Measurements from ENCODE around the gene LY6G5B.

DNA sequence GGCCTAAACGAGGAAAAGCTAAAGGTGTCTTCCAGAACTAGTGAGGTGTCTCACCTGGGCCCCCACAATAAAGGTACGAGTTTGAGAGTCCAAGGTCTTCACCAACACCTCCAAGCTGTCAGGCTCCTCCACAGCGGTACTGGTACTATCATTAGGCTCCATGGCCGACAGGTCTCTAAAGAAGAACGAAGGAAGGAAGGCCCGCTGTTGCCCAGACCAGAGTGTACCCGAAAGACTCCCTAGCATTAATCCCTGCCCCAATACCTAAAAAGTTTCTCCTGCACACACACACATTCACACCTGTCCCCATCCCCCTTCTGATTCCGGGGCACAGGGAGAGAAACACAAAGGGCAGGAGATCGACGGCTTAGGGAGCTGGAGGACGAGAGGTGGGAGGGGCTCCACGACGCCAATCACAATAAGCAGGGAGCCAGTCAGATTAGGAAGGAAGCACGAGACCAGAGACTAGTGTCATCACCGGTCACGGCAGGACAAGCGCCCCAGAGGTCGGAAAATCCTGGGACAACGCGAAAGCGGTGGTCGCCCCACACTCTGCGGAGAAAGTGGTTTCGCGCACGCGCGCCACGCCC, 18.1 kb upstream of the LY6G5B start:
- TF ChIP-seq POLR2A (IDR thresholded peaks at IDR 0.05): no peak
- TF ChIP-seq, protein P1, sequence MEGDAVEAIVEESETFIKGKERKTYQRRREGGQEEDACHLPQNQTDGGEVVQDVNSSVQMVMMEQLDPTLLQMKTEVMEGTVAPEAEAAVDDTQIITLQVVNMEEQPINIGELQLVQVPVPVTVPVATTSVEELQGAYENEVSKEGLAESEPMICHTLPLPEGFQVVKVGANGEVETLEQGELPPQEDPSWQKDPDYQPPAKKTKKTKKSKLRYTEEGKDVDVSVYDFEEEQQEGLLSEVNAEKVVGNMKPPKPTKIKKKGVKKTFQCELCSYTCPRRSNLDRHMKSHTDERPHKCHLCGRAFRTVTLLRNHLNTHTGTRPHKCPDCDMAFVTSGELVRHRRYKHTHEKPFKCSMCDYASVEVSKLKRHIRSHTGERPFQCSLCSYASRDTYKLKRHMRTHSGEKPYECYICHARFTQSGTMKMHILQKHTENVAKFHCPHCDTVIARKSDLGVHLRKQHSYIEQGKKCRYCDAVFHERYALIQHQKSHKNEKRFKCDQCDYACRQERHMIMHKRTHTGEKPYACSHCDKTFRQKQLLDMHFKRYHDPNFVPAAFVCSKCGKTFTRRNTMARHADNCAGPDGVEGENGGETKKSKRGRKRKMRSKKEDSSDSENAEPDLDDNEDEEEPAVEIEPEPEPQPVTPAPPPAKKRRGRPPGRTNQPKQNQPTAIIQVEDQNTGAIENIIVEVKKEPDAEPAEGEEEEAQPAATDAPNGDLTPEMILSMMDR (IDR thresholded peaks at IDR 0.05): no peak

Measured in body of pancreas (tissue), 4 donors.